Nephron progenitor cell (in vitro differentiated cells): Measurements from ENCODE around the gene PRF1.
"Not testable (repeated sequence)": the region's sequence is repeated elsewhere in the genome, so short reads cannot be mapped to it uniquely, and the experiment has no call there.

Experiments used
- DNase-seq: peaks from one replicate; pipeline ENCODE4 v3.0.0; 2021
- H3K27ac Mint-ChIP-seq: 2 replicates; pipeline ENCODE4 v1.8.0; 2021; ENCODE audit warnings: mild to moderate bottlenecking, moderate library complexity, mixed read lengths
- H3K27me3 Mint-ChIP-seq: 2 replicates; pipeline ENCODE4 v1.8.0; 2021; ENCODE audit warnings: mild to moderate bottlenecking, low read depth, mixed read lengths; ENCODE audit not compliant: poor library complexity
- H3K36me3 Mint-ChIP-seq: 2 replicates; pipeline ENCODE4 v1.8.0; 2021; ENCODE audit warnings: low read depth, mixed read lengths
- H3K4me1 Mint-ChIP-seq: 2 replicates; pipeline ENCODE4 v1.8.0; 2021; ENCODE audit warnings: mixed read lengths
- H3K4me3 Mint-ChIP-seq: 2 replicates; pipeline ENCODE4 v1.8.0; 2021; ENCODE audit warnings: mild to moderate bottlenecking, moderate library complexity, mixed read lengths
- H3K9me3 Mint-ChIP-seq: 2 replicates; pipeline ENCODE4 v1.8.0; 2021; ENCODE audit warnings: mild to moderate bottlenecking, moderate library complexity, mixed read lengths
- TF ChIP-seq, protein P1 (sequence below): fragments of 200-600 bp; sonication (generic); IDR thresholded peaks from 2 replicates; pipeline ENCODE4 v1.5.0; 2021; ENCODE audit warnings: antibody characterized with exemption

The PRF1 gene

GRCh38 chr10:70615211-70615610, 12.7 kb upstream of the PRF1 start:
- DNase-seq, result no peak
- TF ChIP-seq, protein P1, sequence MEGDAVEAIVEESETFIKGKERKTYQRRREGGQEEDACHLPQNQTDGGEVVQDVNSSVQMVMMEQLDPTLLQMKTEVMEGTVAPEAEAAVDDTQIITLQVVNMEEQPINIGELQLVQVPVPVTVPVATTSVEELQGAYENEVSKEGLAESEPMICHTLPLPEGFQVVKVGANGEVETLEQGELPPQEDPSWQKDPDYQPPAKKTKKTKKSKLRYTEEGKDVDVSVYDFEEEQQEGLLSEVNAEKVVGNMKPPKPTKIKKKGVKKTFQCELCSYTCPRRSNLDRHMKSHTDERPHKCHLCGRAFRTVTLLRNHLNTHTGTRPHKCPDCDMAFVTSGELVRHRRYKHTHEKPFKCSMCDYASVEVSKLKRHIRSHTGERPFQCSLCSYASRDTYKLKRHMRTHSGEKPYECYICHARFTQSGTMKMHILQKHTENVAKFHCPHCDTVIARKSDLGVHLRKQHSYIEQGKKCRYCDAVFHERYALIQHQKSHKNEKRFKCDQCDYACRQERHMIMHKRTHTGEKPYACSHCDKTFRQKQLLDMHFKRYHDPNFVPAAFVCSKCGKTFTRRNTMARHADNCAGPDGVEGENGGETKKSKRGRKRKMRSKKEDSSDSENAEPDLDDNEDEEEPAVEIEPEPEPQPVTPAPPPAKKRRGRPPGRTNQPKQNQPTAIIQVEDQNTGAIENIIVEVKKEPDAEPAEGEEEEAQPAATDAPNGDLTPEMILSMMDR, result no peak
- Mint-ChIP-seq H3K9me3 (peaks cover 47% of the 10 kb centered on the region), H3K36me3 (peaks cover 16% of the 10 kb centered on the region), H3K4me3 (no peak overlapping the region), H3K27ac (no peak overlapping the region), H3K4me1 (no peaks in the 10 kb centered on the region), H3K27me3 (peaks cover 4% of the 10 kb centered on the region)

DNA sequence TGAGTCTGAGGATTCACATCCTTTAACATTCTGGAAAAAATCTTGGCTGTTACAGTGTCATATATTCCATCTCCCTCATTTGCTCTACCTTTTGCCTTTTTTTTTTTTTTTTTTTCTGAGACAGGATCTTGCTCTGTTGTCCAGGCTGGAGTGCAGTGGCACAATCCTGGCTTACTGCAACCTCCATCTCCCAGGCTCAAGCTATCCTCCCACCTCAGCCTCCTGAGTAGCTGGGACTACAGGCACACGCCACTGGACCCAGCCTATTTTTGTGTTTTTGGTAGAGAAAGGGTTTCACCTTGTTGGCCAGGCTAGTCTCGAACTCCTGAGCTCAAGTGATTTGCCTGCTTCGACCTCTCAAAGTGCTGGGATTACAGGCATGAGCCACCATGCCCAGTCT, 11.8 kb upstream of the PRF1 start:
- peaks cover 39% of the 10 kb centered on the region for H3K9me3 Mint-ChIP-seq
- not testable (repeated sequence) for H3K27me3 Mint-ChIP-seq, DNase-seq, H3K36me3 Mint-ChIP-seq, H3K27ac Mint-ChIP-seq, H3K4me3 Mint-ChIP-seq, H3K4me1 Mint-ChIP-seq

GRCh38 chr10:70613941-70614340, 11.4 kb upstream of the PRF1 start:
- H3K4me1 Mint-ChIP-seq, result no peaks in the 10 kb centered on the region
- H3K27me3 Mint-ChIP-seq, result peaks cover 4% of the 10 kb centered on the region
- TF ChIP-seq, protein P1, result no peak
- DNase-seq, result no peak
- peaks cover 35% of the 10 kb centered on the region for H3K9me3 Mint-ChIP-seq
- no peak overlapping the region for H3K27ac Mint-ChIP-seq
- peaks cover 4% of the 10 kb centered on the region for H3K36me3 Mint-ChIP-seq
- H3K4me3 Mint-ChIP-seq, result no peak overlapping the region

- Mint-ChIP-seq H3K4me1 (no peaks in the 10 kb centered on the region), H3K27ac (no peak overlapping the region), H3K36me3 (no peaks in the 10 kb centered on the region), H3K4me3 (no peak overlapping the region), H3K9me3 (peaks cover 10% of the 10 kb centered on the region), H3K27me3 (no peaks in the 10 kb centered on the region)
- no peak for DNase-seq
- TF ChIP-seq, protein P1, result no peak
Measured at GRCh38 chr10:70607936-70608335, 5.4 kb upstream of the PRF1 start.

DNA sequence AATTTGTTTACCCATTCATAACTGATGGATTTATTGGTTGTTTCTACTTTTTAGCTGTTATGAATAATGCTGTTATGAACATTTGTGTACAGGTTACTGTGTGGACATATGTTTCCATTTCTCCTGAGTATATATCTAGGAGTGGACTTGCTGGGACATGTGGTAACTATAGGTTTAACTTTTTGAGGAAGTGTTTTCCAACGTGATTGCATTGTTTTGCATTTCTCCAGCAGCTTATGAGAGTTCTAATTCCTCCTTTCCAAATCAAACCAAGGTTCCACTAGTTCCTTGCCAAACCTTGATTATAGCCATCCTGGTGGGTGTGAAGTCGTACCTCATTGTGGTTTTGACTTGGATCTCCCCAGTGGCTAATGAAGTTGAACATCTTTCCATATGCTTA, 2.6 kb upstream of the PRF1 start:
- TF ChIP-seq, protein P1, result no peak
- Mint-ChIP-seq H3K4me1 (no peaks in the 10 kb centered on the region), H3K36me3 (no peaks in the 10 kb centered on the region), H3K9me3 (peaks cover 4% of the 10 kb centered on the region), H3K27me3 (peaks cover 4% of the 10 kb centered on the region), H3K4me3 (no peak overlapping the region), H3K27ac (no peak overlapping the region)
- DNase-seq, result no peak

DNA sequence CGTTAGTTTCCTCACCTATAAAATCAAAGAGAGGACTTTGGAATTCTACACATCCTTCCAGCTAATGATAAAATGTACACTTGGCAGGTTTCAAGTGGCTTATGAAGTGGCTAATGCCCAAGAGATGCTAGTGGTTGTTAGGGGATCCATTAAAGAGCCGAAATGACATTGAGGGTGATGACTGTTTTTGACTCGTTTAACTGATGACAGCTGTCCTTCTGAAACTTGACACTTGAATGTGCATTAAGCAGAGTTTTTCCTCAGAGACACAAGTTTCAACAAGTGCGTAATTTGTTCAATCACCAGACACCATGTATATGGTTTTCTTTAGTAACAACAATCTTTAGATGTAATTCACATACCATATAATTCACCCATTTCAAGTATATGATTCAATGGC, 1.6 kb upstream of the PRF1 start:
- H3K4me3 Mint-ChIP-seq, result no peak overlapping the region
- TF ChIP-seq, protein P1, result no peak
- H3K36me3 Mint-ChIP-seq, result no peaks in the 10 kb centered on the region
- peaks cover 4% of the 10 kb centered on the region for H3K9me3 Mint-ChIP-seq
- H3K27ac Mint-ChIP-seq, result no peak overlapping the region
- DNase-seq, result no peak
- H3K27me3 Mint-ChIP-seq, result peaks cover 4% of the 10 kb centered on the region
- no peaks in the 10 kb centered on the region for H3K4me1 Mint-ChIP-seq
